ENCODE data around the gene CACNA2D3. TPM values are rescaled to one million over a fixed set of nuclear protein-coding genes. Genes with fewer than 3 reads are reported as not detected.
A peak's percentile ranks its signal among the peaks of the same experiment; 100 is the strongest.

The CACNA2D3 gene
- total and polyA plus RNA-seq, 2 donors from 2014 or later: 5.7 to 11.2 TPM

GRCh38 chr3:54843352-54843751 is 721.0 kb downstream of the CACNA2D3 start:
- intact Hi-C loops (cut with DNase I): loop anchor here (10.0 kb wide), 1 partner anchor 1401 kb away; no protein-coding TSS in a partner anchor
- Histone ChIP-seq H3K4me3 (ENCODE audit: low read length in 3 of 3) (no peak overlapping the region), H3K9ac (ENCODE audit: low read length in 3 of 3) (no peak overlapping the region), H3K36me3 (ENCODE audit: control insufficient read depth in 2 of 3, insufficient read depth in 3 of 3, low read length in 3 of 3) (no peaks in the 10 kb centered on the region), H3K9me3 (ENCODE audit: control insufficient read depth in 2 of 3, insufficient read depth in 1 of 3, low read length in 3 of 3) (no peaks in the 10 kb centered on the region), H3K27me3 (ENCODE audit: control insufficient read depth, insufficient read depth, low read length) (no peaks in the 10 kb centered on the region), H3K4me1 (ENCODE audit: control insufficient read depth in 2 of 3, insufficient read depth in 2 of 3, low read depth in 1 of 3, low read length in 3 of 3) (peaks cover 0 to 2% (median 0%) of the 10 kb centered on the region in 3 donors), H3K27ac (ENCODE audit: low read depth in 2 of 2, low read length in 2 of 2) (no peak overlapping the region)
- no peak for TF ChIP-seq CTCF (IDR thresholded peaks at IDR 0.05; ENCODE audit: borderline replicate concordance, extremely low read depth, insufficient read depth)
- DNase-seq (no peak), FAIRE-seq (no peak)

- H3K27ac ChIP-seq (ENCODE audit: low read depth in 2 of 2, low read length in 2 of 2): no peak overlapping the region
- FAIRE-seq (no peak), DNase-seq (no peak)
- TF ChIP-seq CTCF (IDR thresholded peaks at IDR 0.05; ENCODE audit: borderline replicate concordance, extremely low read depth, insufficient read depth): no peak
- H3K4me1 ChIP-seq (ENCODE audit: control insufficient read depth in 2 of 3, insufficient read depth in 2 of 3, low read depth in 1 of 3, low read length in 3 of 3): peaks cover 0 to 2% (median 0%) of the 10 kb centered on the region in 3 donors
- intact Hi-C loops (cut with DNase I): loop anchor here (10.0 kb wide), 1 partner anchor 1401 kb away; no protein-coding TSS in a partner anchor
- no peaks in the 10 kb centered on the region for H3K36me3 ChIP-seq (ENCODE audit: control insufficient read depth in 2 of 3, insufficient read depth in 3 of 3, low read length in 3 of 3)
- H3K9ac ChIP-seq (ENCODE audit: low read length in 3 of 3): no peak overlapping the region
- no peak overlapping the region for H3K4me3 ChIP-seq (ENCODE audit: low read length in 3 of 3)
- H3K27me3 ChIP-seq (ENCODE audit: control insufficient read depth, insufficient read depth, low read length): no peaks in the 10 kb centered on the region
- H3K9me3 ChIP-seq (ENCODE audit: control insufficient read depth in 2 of 3, insufficient read depth in 1 of 3, low read length in 3 of 3): no peaks in the 10 kb centered on the region
Observed at GRCh38 chr3:54844211-54844610, 721.9 kb downstream of the CACNA2D3 start.

- H3K27me3 ChIP-seq (ENCODE audit: control insufficient read depth, insufficient read depth, low read length): no peaks in the 10 kb centered on the region
- TF ChIP-seq CTCF (IDR thresholded peaks at IDR 0.05; ENCODE audit: borderline replicate concordance, extremely low read depth, insufficient read depth): no peak
- no peaks in the 10 kb centered on the region for H3K9me3 ChIP-seq (ENCODE audit: control insufficient read depth in 2 of 3, insufficient read depth in 1 of 3, low read length in 3 of 3)
- no peaks in the 10 kb centered on the region for H3K36me3 ChIP-seq (ENCODE audit: control insufficient read depth in 2 of 3, insufficient read depth in 3 of 3, low read length in 3 of 3)
- no peak overlapping the region for H3K4me3 ChIP-seq (ENCODE audit: low read length in 3 of 3)
- H3K27ac ChIP-seq (ENCODE audit: low read depth in 2 of 2, low read length in 2 of 2): no peak overlapping the region
- no peak for FAIRE-seq
- intact Hi-C loops (cut with DNase I): loop anchor here (10.0 kb wide), 1 partner anchor 1400 kb away; no protein-coding TSS in a partner anchor
- no peak overlapping the region for H3K9ac ChIP-seq (ENCODE audit: low read length in 3 of 3)
- DNase-seq: peak in 2 of 5 donors; percentile 51 to 65
- peaks cover 0 to 2% (median 0%) of the 10 kb centered on the region in 3 donors for H3K4me1 ChIP-seq (ENCODE audit: control insufficient read depth in 2 of 3, insufficient read depth in 2 of 3, low read depth in 1 of 3, low read length in 3 of 3)
Observed at GRCh38 chr3:54845011-54845410, 722.7 kb downstream of the CACNA2D3 start.

- intact Hi-C loops (cut with DNase I): loop anchor here (10.0 kb wide), 1 partner anchor 1399 kb away; no protein-coding TSS in a partner anchor
- no peak overlapping the region for H3K27ac ChIP-seq (ENCODE audit: low read depth in 2 of 2, low read length in 2 of 2)
- no peak overlapping the region for H3K9ac ChIP-seq (ENCODE audit: low read length in 3 of 3)
- no peaks in the 10 kb centered on the region for H3K27me3 ChIP-seq (ENCODE audit: control insufficient read depth, insufficient read depth, low read length)
- H3K4me1 ChIP-seq (ENCODE audit: control insufficient read depth in 2 of 3, insufficient read depth in 2 of 3, low read depth in 1 of 3, low read length in 3 of 3): peaks cover 0 to 2% (median 0%) of the 10 kb centered on the region in 3 donors
- TF ChIP-seq CTCF (IDR thresholded peaks at IDR 0.05; ENCODE audit: borderline replicate concordance, extremely low read depth, insufficient read depth): no peak
- no peaks in the 10 kb centered on the region for H3K36me3 ChIP-seq (ENCODE audit: control insufficient read depth in 2 of 3, insufficient read depth in 3 of 3, low read length in 3 of 3)
- no peak overlapping the region for H3K4me3 ChIP-seq (ENCODE audit: low read length in 3 of 3)
- no peaks in the 10 kb centered on the region for H3K9me3 ChIP-seq (ENCODE audit: control insufficient read depth in 2 of 3, insufficient read depth in 1 of 3, low read length in 3 of 3)
- FAIRE-seq: no peak
- DNase-seq: peak in 2 of 5 donors; percentile 53 to 63
Observed at GRCh38 chr3:54845551-54845950, 723.2 kb downstream of the CACNA2D3 start.

Measured in kidney (tissue), 14 donors.